ENCODE results near the gene KRTAP12-3. TPM values are rescaled to one million over a fixed set of nuclear protein-coding genes. Genes with fewer than 3 reads are reported as not detected.
"Not testable (repeated sequence)": the region's sequence is repeated elsewhere in the genome, so short reads cannot be mapped to it uniquely, and the experiment has no call there.

KRTAP12-3 gene
- total RNA-seq, 1 donor from 2014 or later, result not detected

- intact Hi-C loops (cut with micrococcal nuclease), result no loop called here
Measured at GRCh38 chr21:44684077-44684476, 26.3 kb downstream of the KRTAP12-3 start.

- intact Hi-C loops (cut with micrococcal nuclease), result no loop called here
Measured at GRCh38 chr21:44684483-44684882, 26.8 kb downstream of the KRTAP12-3 start.

- intact Hi-C loops (cut with micrococcal nuclease), result not testable (repeated sequence)
Measured at GRCh38 chr21:44685050-44685449, 27.3 kb downstream of the KRTAP12-3 start.

GRCh38 chr21:44686000-44686781 lies 28.5 kb downstream of the KRTAP12-3 start:
- intact Hi-C loops (cut with micrococcal nuclease), result no loop called here

DNA sequence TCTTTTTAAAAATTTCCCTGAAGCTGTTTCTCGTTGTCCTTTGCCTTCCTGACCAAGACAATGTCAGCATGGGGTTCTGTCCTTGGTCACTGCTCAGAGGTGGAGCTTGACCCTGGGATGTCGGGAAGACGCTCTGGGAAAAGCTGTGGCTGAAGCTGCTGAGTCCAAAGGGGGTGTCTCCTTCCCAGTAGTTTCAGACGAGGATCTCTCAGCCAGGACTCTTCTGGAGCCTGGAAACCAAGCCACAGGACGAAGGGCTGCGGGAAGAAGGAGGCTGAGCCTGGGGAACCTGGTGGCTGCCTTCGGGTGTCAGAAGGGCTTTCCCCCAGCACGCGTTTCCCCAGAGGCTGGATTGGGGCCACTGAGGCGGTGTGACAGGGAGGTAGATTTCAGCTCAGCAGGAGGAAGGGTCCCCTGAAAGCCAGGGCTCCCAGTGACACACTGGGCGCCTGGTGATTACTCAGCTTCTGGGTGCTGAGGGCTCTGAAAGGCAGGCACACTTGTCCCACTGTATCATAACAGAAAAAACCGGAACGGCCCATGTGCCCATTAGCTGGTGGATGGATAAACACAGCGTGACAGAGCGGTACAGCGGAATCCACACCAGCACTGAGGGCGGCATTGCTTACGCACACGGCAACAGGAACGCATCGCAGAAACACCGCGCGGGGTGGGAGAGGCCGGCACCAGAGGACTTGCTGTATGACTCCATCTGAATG lies 29.3 kb downstream of the KRTAP12-3 start:
- intact Hi-C loops (cut with micrococcal nuclease), result no loop called here

DNA sequence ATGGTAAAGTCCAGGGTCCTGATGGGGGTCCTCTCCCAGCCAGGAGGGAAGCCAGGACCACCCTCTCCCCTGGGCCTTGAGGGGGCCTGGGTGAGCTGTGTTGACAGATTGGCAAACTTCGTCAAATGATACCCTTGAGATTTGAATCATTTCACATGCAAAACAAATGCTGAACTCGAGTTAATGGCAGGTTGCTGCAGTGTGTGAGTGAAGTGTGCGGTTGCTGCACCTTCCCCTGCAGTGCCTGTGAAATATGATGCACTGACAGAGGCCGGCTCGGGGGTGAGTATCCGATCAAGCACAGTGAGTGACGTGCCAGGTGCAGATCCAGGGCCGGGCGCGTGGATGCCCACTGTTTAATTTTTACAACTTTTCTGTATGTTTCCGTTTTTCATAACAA lies 29.9 kb downstream of the KRTAP12-3 start:
- intact Hi-C loops (cut with micrococcal nuclease), result no loop called here

- intact Hi-C loops (cut with micrococcal nuclease), result not testable (repeated sequence)
Measured at GRCh38 chr21:44689740-44690139, 32.0 kb downstream of the KRTAP12-3 start.

DNA sequence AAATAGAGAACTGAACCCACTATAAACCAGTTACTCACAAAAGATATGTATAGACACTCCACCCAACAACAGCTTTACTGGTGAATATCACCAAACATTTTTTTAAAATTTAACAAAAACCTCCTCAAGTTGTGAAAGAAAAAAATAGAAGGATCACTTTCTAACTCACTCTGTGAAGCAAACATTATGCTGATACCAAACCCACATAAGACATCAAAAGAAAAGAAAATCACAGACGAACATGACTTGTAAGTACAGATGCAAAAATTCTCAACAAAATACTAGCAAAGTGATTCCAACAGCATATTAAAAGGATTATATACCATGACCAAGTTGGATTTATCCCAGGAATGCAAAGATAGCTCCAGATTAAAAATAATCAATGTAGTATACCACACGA lies 34.0 kb downstream of the KRTAP12-3 start:
- intact Hi-C loops (cut with micrococcal nuclease), result no loop called here

- intact Hi-C loops (cut with micrococcal nuclease), result no loop called here
Measured at GRCh38 chr21:44692798-44693512, 35.2 kb downstream of the KRTAP12-3 start.

DNA sequence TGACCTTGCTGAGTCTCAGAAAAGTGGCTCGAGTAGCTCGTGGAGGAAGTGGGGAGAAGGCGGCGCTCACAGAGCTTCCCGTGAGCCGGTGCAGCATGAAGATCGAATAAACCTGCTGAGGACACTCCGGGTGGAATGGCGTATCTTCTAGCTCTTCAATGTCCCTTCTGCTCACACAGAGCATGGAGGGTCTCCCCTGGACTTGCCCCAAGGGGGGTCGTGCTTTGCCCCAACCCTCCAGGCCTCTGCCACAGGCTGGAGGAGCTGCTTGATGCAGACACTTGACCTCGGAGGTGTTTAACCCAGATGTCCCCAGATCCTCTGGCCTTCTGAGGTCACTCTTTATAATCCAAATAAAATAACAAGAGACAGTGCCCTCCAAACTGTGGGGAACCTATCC lies 37.0 kb downstream of the KRTAP12-3 start:
- intact Hi-C loops (cut with micrococcal nuclease), result no loop called here

GRCh38 chr21:44695184-44695583 lies 37.5 kb downstream of the KRTAP12-3 start:
- intact Hi-C loops (cut with micrococcal nuclease), result no loop called here

DNA sequence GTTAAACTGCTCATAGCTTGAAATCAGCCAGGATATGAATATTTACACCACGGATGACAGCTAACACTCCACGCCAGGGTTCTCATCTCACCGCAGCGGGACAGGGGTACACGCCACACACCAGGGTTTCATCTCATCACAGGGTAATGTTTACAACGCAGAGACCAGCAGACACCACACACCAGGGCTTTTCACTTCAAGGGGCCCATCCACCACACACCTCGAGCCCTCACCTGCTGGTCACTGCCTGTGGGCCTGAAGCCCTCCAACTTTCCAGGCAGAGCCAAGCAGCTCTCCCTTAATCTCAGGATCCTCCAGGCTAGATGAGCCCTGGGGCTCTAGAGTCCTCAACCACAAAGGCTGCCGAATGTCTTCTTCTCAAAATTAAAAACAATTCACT lies 37.9 kb downstream of the KRTAP12-3 start:
- intact Hi-C loops (cut with micrococcal nuclease), result no loop called here

DNA sequence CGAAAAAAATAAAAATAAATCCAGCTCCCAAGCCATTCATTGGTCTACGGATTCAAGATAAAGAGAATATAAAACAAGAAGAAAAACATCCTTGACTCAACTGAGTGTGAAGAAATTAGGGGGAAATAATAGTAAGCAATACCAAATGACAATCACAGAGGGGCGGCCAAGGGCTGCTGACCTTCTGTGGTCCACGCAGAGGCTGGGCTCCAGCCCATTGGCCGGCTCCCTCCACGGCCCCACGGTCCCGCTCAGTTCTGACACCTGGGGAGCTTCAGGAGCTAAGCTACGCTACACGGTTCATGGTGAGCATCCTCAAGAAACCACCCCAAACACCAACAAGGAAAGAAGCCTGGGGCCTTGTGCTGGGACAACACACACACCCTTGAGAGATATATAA lies 38.8 kb downstream of the KRTAP12-3 start:
- intact Hi-C loops (cut with micrococcal nuclease), result no loop called here

DNA sequence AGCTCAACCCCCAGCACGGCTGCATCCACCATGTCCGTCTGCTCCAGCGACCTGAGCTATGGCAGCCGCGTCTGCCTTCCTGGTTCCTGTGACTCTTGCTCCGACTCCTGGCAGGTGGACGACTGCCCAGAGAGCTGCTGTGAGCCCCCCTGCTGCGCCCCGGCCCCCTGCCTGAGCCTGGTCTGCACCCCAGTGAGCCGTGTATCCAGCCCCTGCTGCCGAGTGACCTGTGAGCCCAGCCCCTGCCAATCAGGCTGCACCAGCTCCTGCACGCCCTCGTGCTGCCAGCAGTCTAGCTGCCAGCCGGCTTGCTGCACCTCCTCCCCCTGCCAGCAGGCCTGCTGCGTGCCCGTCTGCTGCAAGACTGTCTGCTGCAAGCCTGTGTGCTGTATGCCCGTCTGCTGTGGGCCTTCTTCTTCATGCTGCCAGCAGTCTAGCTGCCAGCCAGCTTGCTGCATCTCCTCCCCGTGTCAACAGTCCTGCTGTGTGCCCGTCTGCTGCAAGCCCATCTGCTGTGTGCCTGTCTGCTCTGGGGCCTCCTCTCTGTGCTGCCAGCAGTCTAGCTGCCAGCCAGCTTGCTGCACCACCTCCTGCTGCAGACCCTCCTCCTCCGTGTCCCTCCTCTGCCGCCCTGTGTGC lies 39.6 kb downstream of the KRTAP12-3 start, which contains the start of gene KRTAP10-12:
Gene KRTAP10-12 (plus strand): TSS at position 1 of the 639 bp plus-strand sequence. CDS start 30 bp downstream, at position 31.
- intact Hi-C loops (cut with micrococcal nuclease), result not testable (repeated sequence)

DNA sequence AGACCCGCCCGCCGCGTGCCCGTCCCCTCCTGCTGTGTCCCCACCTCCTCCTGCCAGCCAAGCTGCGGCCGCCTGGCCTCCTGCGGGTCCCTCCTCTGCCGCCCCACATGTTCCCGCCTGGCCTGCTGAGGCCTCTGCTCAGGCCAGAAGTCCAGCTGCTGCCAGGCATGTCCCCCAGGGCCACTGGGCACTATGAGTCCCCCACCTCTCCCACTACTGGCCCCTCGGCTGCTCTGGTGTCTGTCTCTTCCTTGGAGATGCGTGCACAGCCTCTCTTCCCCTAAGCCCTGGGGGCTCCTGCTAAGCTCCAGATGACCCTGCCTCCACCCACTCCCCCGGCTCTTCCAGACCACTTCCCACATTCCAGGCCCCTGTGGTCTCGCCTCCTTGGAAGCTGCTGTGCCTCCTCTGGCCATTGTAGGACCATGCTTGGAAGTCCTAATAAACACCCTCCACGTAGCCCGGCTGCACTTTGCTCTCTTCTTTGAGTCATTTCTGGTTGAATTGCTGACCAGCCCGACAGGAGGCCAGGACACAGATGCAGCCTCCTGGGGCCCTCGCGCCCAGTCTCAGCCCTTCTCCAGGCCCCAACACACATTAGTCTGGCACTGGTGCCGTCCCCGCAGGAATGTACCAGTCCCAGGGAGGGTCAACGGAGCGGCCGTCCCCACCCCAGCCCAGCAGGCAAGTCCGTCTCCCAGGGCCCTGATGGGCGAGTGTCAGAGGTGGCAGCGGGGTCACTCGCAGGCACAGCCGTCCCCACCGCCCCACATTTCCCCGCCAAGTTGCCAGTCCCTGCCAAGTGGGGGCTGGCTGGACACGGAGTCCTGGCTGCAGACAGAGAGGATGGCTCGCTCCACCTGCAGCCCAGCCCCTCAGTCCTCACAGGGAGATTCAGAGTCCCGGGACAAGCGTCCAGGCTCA lies 40.3 kb downstream of the KRTAP12-3 start:
- intact Hi-C loops (cut with micrococcal nuclease), result no loop called here

DNA sequence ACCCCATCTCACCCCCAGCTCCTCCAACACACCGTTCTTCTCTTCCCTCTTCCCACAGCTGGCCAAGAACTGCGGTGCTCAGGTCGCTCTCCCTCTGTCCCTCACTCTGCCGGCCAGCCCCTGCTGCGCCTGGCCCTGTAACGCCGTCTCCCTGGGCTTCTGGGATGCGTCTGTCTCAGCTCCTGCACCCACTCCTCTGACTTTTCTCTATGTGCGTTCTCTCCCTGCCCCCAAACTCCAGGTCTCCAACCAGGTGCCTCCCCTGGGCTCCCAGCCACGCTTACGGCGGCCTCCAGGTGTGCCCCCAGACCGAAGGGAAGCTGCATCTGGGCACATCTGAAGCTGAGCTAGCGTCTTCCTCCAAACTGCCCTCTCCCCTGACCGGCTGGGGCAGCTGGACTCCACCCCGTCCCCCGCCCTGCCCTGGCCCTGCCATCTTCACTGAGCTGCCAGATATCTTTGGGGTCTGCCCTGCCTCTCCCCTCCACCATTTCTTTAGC lies 41.8 kb downstream of the KRTAP12-3 start:
- intact Hi-C loops (cut with micrococcal nuclease), result no loop called here

DNA sequence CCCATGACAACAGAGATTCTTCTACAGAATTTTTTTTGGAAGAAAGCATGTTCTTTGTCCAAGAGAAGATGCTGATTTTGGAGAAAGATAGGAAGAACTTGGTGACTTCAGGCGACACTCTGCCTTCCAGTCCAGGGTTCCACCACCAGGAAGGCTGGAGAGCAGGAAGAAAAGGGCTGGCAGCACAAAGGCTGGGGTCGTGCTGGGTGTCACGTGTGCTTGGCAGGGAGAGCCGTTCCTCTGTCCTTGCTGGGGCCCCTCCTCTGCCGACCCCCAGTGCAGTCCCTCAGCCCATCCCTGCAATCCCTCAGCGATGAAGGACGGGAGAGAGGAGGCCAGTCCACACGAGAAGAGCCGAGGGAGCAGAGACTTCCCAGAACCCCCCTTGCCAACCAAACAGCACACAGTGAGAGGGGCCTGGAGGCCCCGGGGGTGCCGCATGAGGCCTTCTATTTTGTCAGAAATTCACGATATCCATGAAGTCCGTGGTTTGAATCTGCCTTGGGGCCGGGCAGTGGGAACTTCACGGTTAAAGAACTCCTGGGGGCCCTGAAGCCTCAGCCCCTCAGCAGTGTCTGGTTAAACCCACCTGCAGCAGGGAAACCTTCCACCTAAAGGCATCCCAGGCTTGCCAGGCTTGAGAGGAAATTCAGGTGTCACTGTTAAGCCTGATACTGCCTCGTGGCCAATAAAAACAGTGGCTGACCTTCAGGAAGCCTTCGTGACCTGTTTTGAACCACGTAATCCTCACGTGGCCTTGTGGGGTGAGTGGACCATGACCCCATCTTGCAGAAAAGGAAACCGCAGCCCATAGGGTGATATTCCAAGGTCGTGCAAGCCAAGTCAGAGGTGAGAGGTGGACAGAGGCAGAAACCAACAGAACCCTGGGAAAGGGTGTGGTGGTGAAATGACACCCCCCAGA lies 42.6 kb downstream of the KRTAP12-3 start:
- intact Hi-C loops (cut with micrococcal nuclease), result no loop called here

DNA sequence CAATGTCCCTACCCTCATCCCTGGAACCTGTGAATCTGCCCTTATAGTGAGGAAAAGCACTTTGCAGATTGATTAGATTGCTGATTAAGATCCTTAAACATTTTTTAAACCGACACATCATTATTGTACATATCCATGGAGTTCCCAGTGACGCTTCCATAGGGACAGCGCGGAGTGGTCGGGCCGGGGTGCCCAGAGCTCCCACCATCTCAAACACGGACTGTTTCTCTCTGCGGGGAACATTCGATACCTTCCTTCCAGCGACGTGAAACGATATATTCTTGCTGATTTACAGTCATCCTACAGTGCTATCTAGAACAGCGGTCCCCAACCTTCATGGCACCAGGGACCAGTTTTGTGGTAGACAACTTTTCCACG lies 43.3 kb downstream of the KRTAP12-3 start:
- intact Hi-C loops (cut with micrococcal nuclease), result no loop called here

DNA sequence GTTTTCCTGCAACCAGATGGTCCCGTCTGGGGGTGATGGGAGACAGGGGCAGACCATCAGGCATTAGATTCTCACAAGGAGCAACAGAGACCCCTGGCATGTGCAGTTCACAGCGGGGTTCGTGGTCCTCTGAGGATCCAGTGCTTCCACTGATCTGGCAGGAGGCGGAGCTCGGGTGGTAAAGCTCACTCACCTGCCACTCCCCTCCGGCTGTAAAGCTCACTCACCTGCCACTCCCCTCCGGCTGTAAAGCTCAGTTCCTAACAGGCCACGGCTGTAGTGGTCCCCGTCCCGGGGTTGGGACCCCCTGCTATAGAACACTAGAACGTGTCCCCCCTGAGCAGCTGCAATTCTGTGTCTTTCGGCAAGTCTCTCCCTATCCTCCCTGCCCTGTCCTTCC lies 43.8 kb downstream of the KRTAP12-3 start:
- intact Hi-C loops (cut with micrococcal nuclease), result no loop called here
